NCI-H345 treated with DMSO at 0.1 percent for 48 hours (cell line): Measurements from ENCODE around the gene CHAF1A.

Experiments used
- DNase-seq: peaks from one replicate; lab custom pipeline; 2025; ENCODE audit not compliant: unreplicated experiment; lab: John Stamatoyannopoulos, UW

CHAF1A gene

DNA sequence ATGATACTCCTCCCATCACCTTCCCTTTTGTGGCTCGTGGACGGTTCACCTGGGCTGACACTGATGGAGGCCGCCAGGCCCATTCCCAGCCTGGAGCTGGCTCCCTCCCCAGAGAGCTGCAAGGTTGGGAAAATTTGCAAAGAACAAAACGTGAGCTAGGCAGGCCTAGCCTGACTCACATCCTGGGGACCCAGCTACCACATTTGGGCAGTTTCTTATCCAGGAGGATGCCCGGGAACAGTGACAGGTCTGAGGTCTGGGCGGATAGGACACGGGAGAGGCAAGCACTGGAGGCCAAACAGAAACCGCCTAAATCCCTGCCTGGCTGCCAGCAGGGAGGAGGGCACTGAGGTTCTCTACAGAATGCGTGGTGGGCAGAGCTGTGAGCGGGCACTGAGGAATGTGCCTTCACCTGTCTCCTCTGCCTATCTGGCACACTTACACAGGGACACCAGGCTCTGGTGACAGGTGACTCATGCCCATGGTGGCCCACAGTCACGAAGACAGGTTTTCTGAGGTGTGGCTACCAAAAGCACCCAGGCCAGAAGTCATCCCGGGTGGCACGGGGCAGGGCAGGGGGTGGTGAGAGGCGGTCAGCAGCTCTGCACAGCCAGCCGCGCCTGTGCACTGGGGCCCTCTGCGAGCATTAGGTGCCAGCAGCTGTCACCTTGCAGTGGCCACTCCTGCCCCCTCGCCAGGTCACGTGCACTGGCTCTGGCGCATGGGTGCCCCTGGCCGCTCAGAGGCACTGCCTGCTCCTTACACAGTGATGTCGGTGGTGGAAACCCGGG, 25.3 kb upstream of the CHAF1A start:
- DNase-seq, result no peak

- DNase-seq, result no peak
Measured at GRCh38 chr19:4378886-4379285, 23.6 kb upstream of the CHAF1A start.

DNA sequence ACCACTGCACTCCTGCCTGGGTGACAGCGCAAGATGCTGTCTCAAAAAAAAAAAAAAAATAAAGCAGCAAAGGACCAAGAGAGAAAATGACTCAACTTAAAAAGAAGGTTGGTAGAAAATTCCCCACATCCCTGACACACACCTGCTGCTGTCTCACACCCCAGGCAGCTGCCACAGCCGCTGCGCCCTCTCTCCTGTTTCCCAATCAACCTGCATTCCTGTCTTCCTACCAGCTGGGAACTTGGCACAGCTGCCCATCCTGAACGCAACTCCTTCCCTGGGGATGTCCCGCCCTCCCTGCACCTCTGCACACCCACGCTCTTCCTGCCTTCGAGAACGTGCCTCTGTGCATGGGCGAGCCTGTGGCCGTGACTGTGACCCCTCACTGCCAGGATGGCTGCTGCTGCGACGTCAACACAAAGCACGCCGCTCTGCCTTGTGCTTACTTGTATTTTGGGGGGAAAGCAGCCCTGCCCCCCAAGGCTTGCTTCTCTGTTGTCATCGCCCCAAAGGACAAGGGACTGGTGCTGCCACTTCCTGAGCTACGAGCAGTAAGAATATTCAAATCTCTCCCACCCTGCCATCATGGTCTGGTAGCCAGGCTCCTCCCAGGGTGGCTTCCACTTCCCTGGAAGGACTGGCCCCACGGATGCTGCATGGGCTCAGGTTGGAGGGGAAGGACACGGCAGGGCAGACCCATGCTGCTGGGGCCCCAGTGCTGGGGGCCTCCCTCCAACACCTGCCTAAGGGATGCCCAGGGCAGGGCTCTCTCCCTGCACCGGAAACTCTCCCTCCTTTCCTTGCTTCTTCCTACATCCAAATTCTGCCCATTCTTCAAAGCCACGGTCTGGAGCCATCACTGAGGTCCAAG, 22.8 kb upstream of the CHAF1A start:
- DNase-seq, result peak; percentile 12

DNA sequence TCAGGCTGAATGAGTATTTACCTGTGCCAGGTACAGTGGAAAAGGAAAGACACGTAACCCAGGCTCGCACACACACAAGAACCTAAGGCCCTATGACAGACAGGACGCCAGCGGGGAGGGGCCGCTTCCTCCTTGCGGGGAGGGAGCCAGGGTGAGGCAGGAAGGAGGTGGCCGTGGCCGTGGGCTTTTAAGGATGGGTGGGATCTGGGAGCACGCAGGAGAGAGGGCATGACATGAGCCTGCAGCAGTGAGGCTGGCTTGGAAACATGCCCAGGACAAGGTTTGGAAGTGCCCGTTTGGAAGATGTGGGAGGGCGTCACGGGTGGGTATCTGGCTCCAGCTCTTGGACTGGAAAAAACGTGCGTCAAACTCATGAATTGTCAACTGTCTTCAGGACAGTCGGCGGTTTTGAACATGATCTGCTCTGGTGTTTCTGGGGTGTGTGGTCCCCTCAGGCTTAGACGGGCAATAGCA, 22.1 kb upstream of the CHAF1A start:
- no peak for DNase-seq

GRCh38 chr19:4385291-4386040, 17.0 kb upstream of the CHAF1A start:
- no peak for DNase-seq

GRCh38 chr19:4386041-4386782, 16.2 kb upstream of the CHAF1A start:
- no peak for DNase-seq

DNA sequence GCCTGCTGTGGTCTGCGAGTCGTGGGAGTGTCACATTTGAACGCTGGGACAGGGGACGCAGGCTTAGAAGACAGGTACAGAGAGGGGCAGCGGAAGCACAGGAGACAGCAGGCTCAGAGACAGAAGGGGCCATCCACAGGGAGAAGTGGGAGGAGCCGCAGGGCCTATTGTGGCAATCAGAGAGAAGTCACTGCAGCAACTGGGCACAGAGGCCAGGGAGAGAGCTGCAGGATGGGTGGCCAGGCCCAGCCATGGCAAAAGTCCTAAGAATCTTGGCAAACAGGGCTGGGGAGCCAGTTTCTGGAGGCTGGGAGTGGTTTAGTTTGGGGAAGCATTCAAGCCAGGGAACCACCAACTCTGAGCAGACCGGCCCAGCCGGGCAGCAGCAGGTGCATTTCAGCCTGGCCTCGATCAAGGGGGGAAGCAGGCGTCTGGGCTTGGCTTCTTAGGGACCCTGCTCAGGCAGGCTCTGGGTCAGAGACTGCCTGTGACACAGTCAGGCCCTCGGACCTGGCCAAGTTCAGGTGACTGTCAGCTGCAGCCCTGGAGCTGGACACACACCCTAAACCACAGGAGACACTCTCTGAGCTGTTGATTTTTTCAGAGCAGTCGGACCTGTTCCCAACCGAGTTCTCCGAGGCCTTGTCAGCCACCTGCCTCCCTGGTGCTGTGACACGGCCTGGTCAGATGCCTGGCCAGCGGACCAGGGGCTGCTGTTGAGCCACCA, 13.9 kb upstream of the CHAF1A start:
- DNase-seq, result no peak

DNA sequence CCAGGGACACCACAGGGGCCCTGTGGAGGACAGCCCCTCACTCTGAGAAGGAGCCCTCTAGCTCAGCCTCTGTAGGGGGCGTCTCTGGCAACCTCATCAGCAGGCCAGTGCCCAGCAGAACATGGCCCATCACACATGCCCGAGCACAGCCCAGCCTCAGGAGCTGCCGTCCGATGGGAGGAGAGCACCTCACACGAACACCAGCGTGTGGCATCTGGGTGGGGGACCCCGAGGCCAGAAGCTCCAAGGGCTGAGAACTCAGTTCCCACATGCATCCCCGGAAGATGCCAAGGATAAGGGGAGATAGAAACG, 13.4 kb upstream of the CHAF1A start:
- no peak for DNase-seq

GRCh38 chr19:4389511-4390016, 12.9 kb upstream of the CHAF1A start:
- DNase-seq, result no peak

DNA sequence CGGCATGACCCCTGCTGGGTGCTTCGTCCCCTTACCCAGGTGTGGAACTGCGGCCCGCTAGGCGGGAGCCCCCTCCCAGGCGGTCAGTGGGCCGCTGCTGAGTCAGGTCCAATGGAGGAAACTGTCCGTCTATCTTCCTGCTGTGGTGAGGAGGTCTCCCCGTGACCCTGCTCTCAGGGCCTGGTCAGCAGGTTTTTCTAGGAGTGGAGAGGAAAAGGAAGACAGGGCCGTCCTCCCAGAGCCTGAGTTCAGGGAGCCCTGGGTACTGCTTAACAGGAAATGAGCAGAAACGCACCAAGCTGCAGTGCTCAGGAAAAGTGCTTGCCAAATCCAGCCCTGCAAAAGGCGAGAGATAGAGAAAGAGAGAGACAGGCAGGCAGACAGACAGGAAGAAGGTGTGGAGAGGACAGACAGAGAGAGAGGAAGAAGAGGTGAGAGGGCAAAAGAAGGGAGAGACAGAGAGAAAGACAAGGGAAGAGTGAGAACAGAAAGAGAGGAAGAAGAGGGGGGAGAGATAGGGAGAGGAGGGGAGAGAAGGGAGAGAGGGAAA, 12.3 kb upstream of the CHAF1A start:
- no peak for DNase-seq

DNA sequence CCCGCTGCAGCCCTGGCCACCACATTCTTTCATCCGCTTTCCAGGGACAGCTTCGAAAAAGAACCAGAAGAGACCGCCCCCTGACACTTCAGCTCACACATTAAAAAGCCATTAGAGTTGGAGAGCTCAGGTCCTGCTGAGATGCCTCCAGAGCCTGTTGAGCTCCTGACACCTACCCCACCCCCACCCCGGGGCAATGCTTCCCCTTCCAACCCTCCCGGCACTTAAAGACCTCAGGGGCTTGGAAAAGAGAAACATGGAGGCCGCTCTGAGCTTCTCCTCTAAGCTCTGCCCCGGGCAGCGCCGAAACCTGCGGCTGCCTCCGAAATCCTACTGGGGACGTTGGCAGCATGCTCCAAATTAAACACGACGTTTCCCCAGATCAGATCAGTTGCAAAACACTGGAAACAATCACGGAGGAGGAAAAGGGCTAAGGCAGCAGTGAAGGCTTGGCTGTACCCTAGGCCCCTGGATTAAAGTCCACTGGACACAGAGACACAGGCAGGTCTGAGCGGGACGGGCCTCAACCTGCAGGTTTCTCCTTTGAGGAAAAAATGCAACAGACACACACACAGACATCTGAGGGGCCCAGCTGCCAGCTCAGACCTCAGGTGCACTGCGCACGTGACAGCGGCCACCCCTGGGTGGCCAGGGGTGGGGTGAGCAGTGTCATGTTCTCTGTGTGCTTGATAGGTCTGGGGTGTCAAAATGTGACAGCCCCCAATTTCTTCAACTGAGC, 11.7 kb upstream of the CHAF1A start:
- peak; percentile 18 for DNase-seq

DNA sequence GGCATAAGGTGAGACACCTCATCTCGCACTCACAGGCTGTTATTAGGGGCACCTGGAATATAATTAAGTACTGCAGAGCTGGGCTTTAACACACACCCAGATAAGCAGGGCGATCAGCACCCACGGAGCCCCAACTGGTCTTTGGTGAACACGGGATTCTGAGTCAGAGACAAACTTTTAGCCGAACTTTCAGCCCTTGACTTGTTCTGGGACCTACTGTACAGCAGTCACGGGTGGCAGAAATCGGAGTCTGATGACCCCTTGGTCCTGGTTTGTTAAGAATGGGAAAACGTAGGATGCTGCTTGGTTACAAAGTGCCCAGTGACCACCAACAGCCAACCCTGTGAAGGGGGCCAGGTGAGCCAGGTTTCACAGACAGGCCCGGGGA, 11.1 kb upstream of the CHAF1A start:
- DNase-seq, result no peak

- DNase-seq, result no peak
Measured at GRCh38 chr19:4391701-4392483, 10.5 kb upstream of the CHAF1A start.

- no peak for DNase-seq
Measured at GRCh38 chr19:4393947-4394590, 8.4 kb upstream of the CHAF1A start.

- DNase-seq, result no peak
Measured at GRCh38 chr19:4396949-4397783, 5.3 kb upstream of the CHAF1A start.

GRCh38 chr19:4399812-4400134, 2.7 kb upstream of the CHAF1A start:
- no peak for DNase-seq
